Colonic mucosa (tissue), 4 donors: ENCODE data around the gene ABHD3. TPM values are rescaled to one million over a fixed set of nuclear protein-coding genes. Genes with fewer than 3 reads are reported as not detected.
"Not testable (repeated sequence)": the region's sequence is repeated elsewhere in the genome, so short reads cannot be mapped to it uniquely, and the experiment has no call there.

Experiments used
- DNase-seq: peaks from one replicate; pipeline ENCODE4 v3.0.0-alpha.2; 2020
- H3K27ac ChIP-seq: fragments of 200-600 bp; one replicate; pipeline ENCODE4 v1.8.0; 2021
- H3K27me3 ChIP-seq: fragments of 200-600 bp; one replicate; pipeline ENCODE4 v1.8.0; 2021
- H3K36me3 ChIP-seq: fragments of 200-600 bp; one replicate; pipeline ENCODE4 v1.8.0; 2021
- H3K4me1 ChIP-seq: fragments of 200-600 bp; one replicate; pipeline ENCODE4 v1.8.0; 2021; ENCODE audit warnings: mild to moderate bottlenecking
- H3K4me3 ChIP-seq: fragments of 200-600 bp; one replicate; pipeline ENCODE4 v1.8.0; 2021
- H3K9ac ChIP-seq, 2 donors: one replicate each; pipeline ENCODE4 v1.7.0; 2013; ENCODE audit warnings: control low read depth in 2 of 2, low read depth in 2 of 2, low read length in 2 of 2
- H3K9me3 ChIP-seq: fragments of 200-600 bp; one replicate; pipeline ENCODE4 v1.8.0; 2021
- CTCF ChIP-seq: fragments of 200-600 bp; IDR thresholded peaks from one replicate; pipeline ENCODE4 v1.8.0; 2022; ENCODE audit warnings: antibody characterized with exemption, mild to moderate bottlenecking
- intact Hi-C: fragments of 100-400 bp; cut with DNase I; formaldehyde crosslinking; loops from one replicate; pipeline ENCODE4 v1.14.1; 2022
- total RNA-seq, 2 donors: library from RNA; stranded (reverse); fragmentation: NEBNext Ultra II Directional in 1 of 2; extraction: Animal tissue kit (Norgen Biotek cat#: 25700) in 1 of 2; gene quantifications; one replicate each; pipeline ENCODE4 v1.2.1, GENCODE V29; 2021
- donor health status: healthy.
- donor health status: DM: no; HTN: no; CAD: no.
- donor health status: DM: no; HTN: no; CAD: no.

The ABHD3 gene
- total RNA-seq, 2 donors from 2014 or later, result 69.3 to 105 TPM

GRCh38 chr18:21684731-21685130 lies 19.8 kb downstream of the ABHD3 start:
- Histone ChIP-seq H3K27ac (no peak overlapping the region), H3K9me3 (no peaks in the 10 kb centered on the region), H3K4me3 (no peak overlapping the region), H3K4me1 (peaks cover 13% of the 10 kb centered on the region), H3K36me3 (no peaks in the 10 kb centered on the region), H3K9ac (no peak overlapping the region), H3K27me3 (no peaks in the 10 kb centered on the region)
- intact Hi-C loops, result no loop called here
- no peak for DNase-seq
- no peak for TF ChIP-seq CTCF

GRCh38 chr18:21682371-21683051 lies 22.1 kb downstream of the ABHD3 start:
- no peaks in the 10 kb centered on the region for H3K9me3 ChIP-seq
- H3K4me1 ChIP-seq, result peaks cover 17% of the 10 kb centered on the region
- no peaks in the 10 kb centered on the region for H3K27me3 ChIP-seq
- no peak for DNase-seq
- intact Hi-C loops, result no loop called here
- no peaks in the 10 kb centered on the region for H3K36me3 ChIP-seq
- H3K27ac ChIP-seq, result peak overlapping the region; percentile 92
- TF ChIP-seq CTCF, result no peak
- H3K4me3 ChIP-seq, result peak overlapping the region; percentile 28
- H3K9ac ChIP-seq, result peak overlapping the region; percentile 47 to 83

GRCh38 chr18:21680161-21680560 lies 24.4 kb downstream of the ABHD3 start:
- Histone ChIP-seq H3K4me1 (peaks cover 6% of the 10 kb centered on the region), H3K27ac (peak overlapping the region; percentile 30)
- TF ChIP-seq CTCF, result no peak

GRCh38 chr18:21678859-21679258 lies 25.7 kb downstream of the ABHD3 start:
- no peak overlapping the region for H3K4me3 ChIP-seq
- H3K9me3 ChIP-seq, result no peaks in the 10 kb centered on the region
- intact Hi-C loops, result no loop called here
- no peak for TF ChIP-seq CTCF
- H3K27me3 ChIP-seq, result no peaks in the 10 kb centered on the region
- H3K36me3 ChIP-seq, result no peaks in the 10 kb centered on the region
- H3K27ac ChIP-seq, result peak overlapping the region; percentile 30
- no peak for DNase-seq
- H3K4me1 ChIP-seq, result peaks cover 6% of the 10 kb centered on the region
- H3K9ac ChIP-seq, result peak overlapping the region in 1 of 2 donors; percentile 14

More at GRCh38 chr18:21680161-21680560, 24.4 kb downstream of the ABHD3 start:
- Histone ChIP-seq H3K36me3 (no peaks in the 10 kb centered on the region), H3K27me3 (no peaks in the 10 kb centered on the region), H3K9me3 (no peaks in the 10 kb centered on the region), H3K9ac (no peak overlapping the region), H3K4me3 (no peak overlapping the region)
- intact Hi-C loops, result no loop called here
- DNase-seq, result no peak

GRCh38 chr18:21675354-21675753 lies 29.2 kb downstream of the ABHD3 start:
- DNase-seq, intact Hi-C loops, H3K9ac ChIP-seq, H3K27ac ChIP-seq, H3K36me3 ChIP-seq, H3K27me3 ChIP-seq, H3K9me3 ChIP-seq, H3K4me3 ChIP-seq, H3K4me1 ChIP-seq: not testable (repeated sequence)

GRCh38 chr18:21672521-21673267 lies 31.9 kb downstream of the ABHD3 start:
- no peak for TF ChIP-seq CTCF
- H3K9ac ChIP-seq, result no peak overlapping the region
- H3K9me3 ChIP-seq, result no peaks in the 10 kb centered on the region
- H3K4me3 ChIP-seq, result no peak overlapping the region
- H3K36me3 ChIP-seq, result no peaks in the 10 kb centered on the region
- no peaks in the 10 kb centered on the region for H3K4me1 ChIP-seq
- H3K27me3 ChIP-seq, result no peaks in the 10 kb centered on the region
- DNase-seq, result peak; percentile 51
- peak overlapping the region; percentile 27 for H3K27ac ChIP-seq
- intact Hi-C loops, result no loop called here
